AG09319 (cell line): ENCODE data around the gene MATCAP1.

Source experiments
- DNase-seq: peaks from one replicate; pipeline ENCODE4 v3.0.0-alpha.2; 2010; ENCODE audit warnings: low read depth; ENCODE audit errors: extremely low read depth
- CTCF ChIP-seq: IDR thresholded peaks from 2 replicates; pipeline ENCODE4 v1.5.1; 2011; ENCODE audit warnings: low read depth, mild to moderate bottlenecking, inconsistent platforms, low read length, moderate library complexity

Gene MATCAP1

GRCh38 chr16:67188323-67188722, 4.6 kb upstream of the MATCAP1 start:
- no peak for DNase-seq
- TF ChIP-seq CTCF: no peak

- TF ChIP-seq CTCF: no peak
- DNase-seq: no peak
Observed at GRCh38 chr16:67187175-67187890, 3.6 kb upstream of the MATCAP1 start.

- DNase-seq: no peak
- TF ChIP-seq CTCF: no peak
Observed at GRCh38 chr16:67186550-67186950, 2.8 kb upstream of the MATCAP1 start.

GRCh38 chr16:67185651-67186134, 1.9 kb upstream of the MATCAP1 start:
- TF ChIP-seq CTCF: no peak
- DNase-seq: no peak

- TF ChIP-seq CTCF: peak; percentile 85
- peak; percentile 76 for DNase-seq
Observed at GRCh38 chr16:67184995-67185650, 1.4 kb upstream of the MATCAP1 start.

- TF ChIP-seq CTCF: no peak
- no peak for DNase-seq
Observed at GRCh38 chr16:67184453-67184994, 761 bp upstream of the MATCAP1 start.

- no peak for TF ChIP-seq CTCF
- DNase-seq: no peak
Observed at GRCh38 chr16:67183284-67183626, 508 bp downstream of the MATCAP1 start.
